Common myeloid progenitor, CD34-positive (primary cell): ENCODE measurements around the gene ZMYND19.
A peak's percentile ranks its signal among the peaks of the same experiment; 100 is the strongest.
"Not testable (repeated sequence)": the region's sequence is repeated elsewhere in the genome, so short reads cannot be mapped to it uniquely, and the experiment has no call there.

Source experiments
- CTCF ChIA-PET: fragments of 350-600 bp; sonication (Branson Sonifier 250); formaldehyde crosslinking; loops from one replicate; lab custom pipeline; 2021; ENCODE audit warnings: antibody characterized with exemption; lab: Charles Lee
- POLR2A ChIA-PET: fragments of 350-600 bp; sonication (Branson Sonifier 250); formaldehyde crosslinking; loops from one replicate; lab custom pipeline; 2021; ENCODE audit warnings: antibody characterized with exemption; lab: Charles Lee
- DNase-seq, 3 donors: peaks; one replicate each; pipeline versions ENCODE4 v3.0.0 to v3.0.0-alpha.2; 2013
- H3K27ac ChIP-seq, 2 experiments: 1 replicate in 1 of 2; 2 replicates in 1 of 2; pipeline ENCODE4 v1.7.0; 2013; ENCODE audit warnings: inconsistent platforms in 2 of 2, low read length in 2 of 2, mild to moderate bottlenecking in 2 of 2, low read depth in 1 of 2, moderate library complexity in 1 of 2; ENCODE audit not compliant: severe bottlenecking in 2 of 2, insufficient read depth in 1 of 2, poor library complexity in 1 of 2
- H3K27me3 ChIP-seq, 5 experiments: replicated peaks in 2 of 5; 1 replicate in 3 of 5; 2 replicates in 2 of 5; pipeline versions ENCODE4 v1.6.1 to v1.7.0; 2013; ENCODE audit warnings: low read length in 4 of 5, mild to moderate bottlenecking in 2 of 5, moderate library complexity in 2 of 5, inconsistent platforms in 1 of 5; ENCODE audit not compliant: insufficient read depth in 5 of 5, control insufficient read depth in 4 of 5
- H3K36me3 ChIP-seq, 4 experiments: 1 replicate in 2 of 4; 2 replicates in 2 of 4; pipeline versions ENCODE4 v1.6.1 to v1.7.0; 2013; ENCODE audit warnings: low read length in 3 of 4, control low read depth in 1 of 4, mild to moderate bottlenecking in 1 of 4; ENCODE audit not compliant: control insufficient read depth in 4 of 4, insufficient read depth in 4 of 4
- H3K4me1 ChIP-seq, 4 experiments: 1 replicate in 3 of 4; 2 replicates in 1 of 4; pipeline versions ENCODE4 v1.6.1 to v1.7.1; 2013; ENCODE audit warnings: low read length in 3 of 4, mild to moderate bottlenecking in 3 of 4, control low read depth in 1 of 4, inconsistent platforms in 1 of 4, moderate library complexity in 1 of 4; ENCODE audit not compliant: control insufficient read depth in 4 of 4, insufficient read depth in 4 of 4; ENCODE audit errors: control extremely low read depth in 1 of 4
- H3K4me3 ChIP-seq, 7 experiments: 1 replicate in 4 of 7; 2 replicates in 3 of 7; pipeline versions ENCODE4 v1.5.1 to v1.7.0; 2013; ENCODE audit warnings: mild to moderate bottlenecking in 7 of 7, low read length in 6 of 7, moderate library complexity in 6 of 7, inconsistent platforms in 2 of 7, low read depth in 2 of 7, control low read depth in 1 of 7; ENCODE audit not compliant: insufficient read depth in 4 of 7, control insufficient read depth in 1 of 7; ENCODE audit errors: extremely low read depth in 1 of 7
- H3K9me3 ChIP-seq, 5 experiments: 1 replicate in 4 of 5; 2 replicates in 1 of 5; pipeline versions ENCODE4 v1.6.1 to v1.7.1; 2013; ENCODE audit warnings: low read length in 4 of 5, mild to moderate bottlenecking in 2 of 5, inconsistent platforms in 1 of 5, low read depth in 1 of 5, moderate library complexity in 1 of 5; ENCODE audit not compliant: control insufficient read depth in 4 of 5, insufficient read depth in 2 of 5; ENCODE audit errors: control extremely low read depth in 1 of 5
- WGBS: methylation state at CpG from one replicate; pipeline ENCODE4 v1.1.5; 2013; ENCODE audit not compliant: insufficient coverage; 5-methylcytosine and 5-hydroxymethylcytosine counted together

ZMYND19 gene

DNA sequence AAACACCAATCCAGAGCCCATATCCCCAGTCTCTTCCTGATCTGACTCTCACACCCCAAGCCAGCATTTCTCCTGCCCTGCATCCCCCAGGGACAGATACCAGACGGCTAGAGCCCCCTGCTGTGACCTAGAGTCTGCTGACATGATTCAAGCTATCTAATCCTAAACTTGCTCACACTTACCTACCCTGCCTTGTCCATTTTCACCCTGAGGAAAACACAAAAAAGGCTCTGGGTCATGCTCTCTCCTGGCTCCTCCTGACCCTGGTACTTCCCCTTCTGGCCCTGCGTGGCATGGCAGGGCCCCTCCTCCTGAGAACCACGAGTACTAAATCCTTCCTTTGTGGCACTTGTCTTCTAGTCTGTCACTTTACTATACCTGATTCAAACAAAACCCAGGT is 12.3 kb upstream of the ZMYND19 start:
- H3K9me3 ChIP-seq = no peaks in the 10 kb centered on the region
- no peaks in the 10 kb centered on the region for H3K27me3 ChIP-seq
- H3K4me1 ChIP-seq = peaks cover 3 to 40% (median 35%) of the 10 kb centered on the region in 4 experiments
- H3K27ac ChIP-seq = no peak overlapping the region
- ChIA-PET POLR2A (no interaction called here), CTCF (interaction anchor here (1.1 to 1.5 kb wide), 6 partner anchors 8 to 21 kb away, joined by 3 to 9 read pairs (median 6); partner anchors contain the start of gene ZMYND19)
- WGBS = 17% methylated on average over 1 of the region's 3 CpGs
- H3K36me3 ChIP-seq = no peaks in the 10 kb centered on the region
- peak; percentile 31 to 57 (median 54) for DNase-seq
- peak overlapping the region in 1 of 7 experiments; percentile 12 for H3K4me3 ChIP-seq

- peaks cover 2 to 18% (median 15%) of the 10 kb centered on the region in 4 experiments for H3K4me1 ChIP-seq
- no peaks in the 10 kb centered on the region for H3K27me3 ChIP-seq
- H3K27ac ChIP-seq = no peak overlapping the region
- H3K4me3 ChIP-seq = no peak overlapping the region
- 94% methylated on average over 7 of the region's 8 CpGs for WGBS
- H3K9me3 ChIP-seq = no peaks in the 10 kb centered on the region
- POLR2A ChIA-PET = no interaction called here
- no peaks in the 10 kb centered on the region for H3K36me3 ChIP-seq
- CTCF ChIA-PET = no interaction called here
- DNase-seq = no peak
Measured at GRCh38 chr9:137598943-137599342, 8.6 kb upstream of the ZMYND19 start.

DNA sequence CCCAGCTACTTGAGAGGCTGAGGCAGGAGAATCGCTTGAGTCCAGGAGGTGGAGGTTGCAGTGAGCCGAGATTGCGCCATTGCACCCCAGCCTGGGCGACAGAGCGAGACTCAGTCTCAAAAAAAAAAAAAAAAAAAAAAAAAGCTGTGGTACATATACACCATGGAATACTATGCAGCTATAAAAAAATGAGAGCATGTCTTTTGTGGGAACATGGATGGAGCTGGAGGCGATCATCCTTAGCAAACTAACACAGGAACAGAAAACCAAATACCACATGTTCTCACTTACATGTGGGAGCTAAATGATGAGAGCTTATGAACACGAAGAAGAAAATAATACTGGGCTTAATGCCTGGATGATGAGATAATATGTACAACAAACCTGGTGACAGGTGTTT is 6.3 kb upstream of the ZMYND19 start:
- H3K9me3 ChIP-seq, POLR2A ChIA-PET, DNase-seq, H3K36me3 ChIP-seq, H3K27me3 ChIP-seq, H3K27ac ChIP-seq, H3K4me3 ChIP-seq: not testable (repeated sequence)
- no CpG with 5 or more reads among the region's 7 CpGs for WGBS
- peaks cover under 1 to 12% (median 3%) of the 10 kb centered on the region in 4 experiments for H3K4me1 ChIP-seq
- CTCF ChIA-PET = interaction anchor here (0.6 to 0.9 kb wide), 2 partner anchors 14 to 20 kb away, joined by 3 to 4 read pairs; no protein-coding TSS in a partner anchor

- CTCF ChIA-PET = interaction anchor here (0.9 to 1.3 kb wide), 3 partner anchors 10 to 49 kb away, joined by 3 to 7 read pairs (median 4); no protein-coding TSS in a partner anchor
- H3K9me3 ChIP-seq = no peaks in the 10 kb centered on the region
- WGBS = 95% methylated on average over 10 of the region's 12 CpGs
Measured at GRCh38 chr9:137593176-137593575, 2.9 kb upstream of the ZMYND19 start.

DNA sequence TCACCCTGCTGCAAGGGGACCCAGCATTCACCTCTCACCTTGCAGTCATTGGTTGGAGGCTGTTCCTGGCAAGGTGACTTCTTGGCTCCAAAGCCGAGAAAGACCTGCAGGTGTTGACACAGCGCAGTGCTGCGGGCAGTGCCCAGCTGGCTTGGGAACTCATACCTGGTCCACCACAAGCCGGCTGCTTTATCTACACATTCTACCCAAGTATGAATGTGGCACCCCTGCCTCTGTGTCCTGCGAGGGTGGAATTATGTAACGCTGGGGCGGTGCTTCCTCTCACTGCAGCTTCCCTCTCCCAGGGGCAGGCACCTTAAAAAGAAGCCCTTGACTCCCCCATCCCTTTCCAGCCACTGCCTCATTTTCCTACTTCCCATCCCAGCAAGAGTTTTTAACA is 2.5 kb upstream of the ZMYND19 start:
- whole genome bisulfite sequencing = 82% methylated on average over 5 of the region's 7 CpGs
- POLR2A ChIA-PET = interaction anchor here (0.6 kb wide), 1 partner anchor 172 kb away, joined by 5 read pairs; no protein-coding TSS in a partner anchor

More at GRCh38 chr9:137593176-137593575, 2.9 kb upstream of the ZMYND19 start:
- Histone ChIP-seq H3K27me3 (no peaks in the 10 kb centered on the region), H3K27ac (no peak overlapping the region), H3K4me1 (peaks cover 3 to 28% (median 20%) of the 10 kb centered on the region in 4 experiments), H3K36me3 (peaks cover 0 to 9% (median under 1%) of the 10 kb centered on the region in 4 experiments), H3K4me3 (no peak overlapping the region)
- DNase-seq = no peak
- POLR2A ChIA-PET = no interaction called here

DNA sequence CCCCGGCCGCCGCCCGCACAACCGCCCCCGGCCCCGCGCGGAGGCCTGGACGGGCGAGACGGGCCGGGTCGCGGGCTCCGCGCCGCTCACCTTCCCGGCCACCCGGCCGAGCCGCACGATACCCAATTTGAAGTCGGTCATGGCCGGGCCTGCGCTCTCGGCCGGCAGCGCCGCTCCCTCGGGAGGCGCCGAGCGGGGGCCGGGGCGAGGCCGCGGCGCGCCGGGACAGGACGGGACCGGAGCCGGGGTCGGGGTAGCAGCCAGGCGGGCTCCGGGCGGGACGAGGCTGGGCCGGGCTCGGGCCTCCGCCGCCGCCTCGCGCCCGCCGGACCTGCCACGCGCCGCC is 216 bp downstream of the ZMYND19 start:
- ChIA-PET POLR2A (no interaction called here), CTCF (interaction anchor here (1.9 to 2.9 kb wide), 2 partner anchors 13 to 105 kb away, joined by 4 to 9 read pairs; no protein-coding TSS in a partner anchor)
- H3K27ac ChIP-seq = no peak overlapping the region
- DNase-seq = no peak
- WGBS = 0% methylated on average over 24 of the region's 61 CpGs
- H3K27me3 ChIP-seq = no peaks in the 10 kb centered on the region
- peaks cover 3 to 28% (median 20%) of the 10 kb centered on the region in 4 experiments for H3K4me1 ChIP-seq
- H3K9me3 ChIP-seq = no peaks in the 10 kb centered on the region
- peaks cover 0 to 37% (median 21%) of the 10 kb centered on the region in 4 experiments for H3K36me3 ChIP-seq
- peak overlapping the region in 6 of 7 experiments; percentile 36 to 86 (median 72) for H3K4me3 ChIP-seq

More for the DNA sequence above, 2.5 kb upstream of the ZMYND19 start:
- peaks cover 3 to 28% (median 20%) of the 10 kb centered on the region in 4 experiments for H3K4me1 ChIP-seq
- H3K36me3 ChIP-seq = peaks cover 0 to 13% (median 5%) of the 10 kb centered on the region in 4 experiments
- no peaks in the 10 kb centered on the region for H3K27me3 ChIP-seq
- no peaks in the 10 kb centered on the region for H3K9me3 ChIP-seq
- CTCF ChIA-PET = interaction anchor here (0.9 to 2.9 kb wide), 4 partner anchors 10 to 49 kb away, joined by 3 to 9 read pairs (median 4); no protein-coding TSS in a partner anchor
- DNase-seq = no peak
- no peak overlapping the region for H3K27ac ChIP-seq
- no peak overlapping the region for H3K4me3 ChIP-seq

DNA sequence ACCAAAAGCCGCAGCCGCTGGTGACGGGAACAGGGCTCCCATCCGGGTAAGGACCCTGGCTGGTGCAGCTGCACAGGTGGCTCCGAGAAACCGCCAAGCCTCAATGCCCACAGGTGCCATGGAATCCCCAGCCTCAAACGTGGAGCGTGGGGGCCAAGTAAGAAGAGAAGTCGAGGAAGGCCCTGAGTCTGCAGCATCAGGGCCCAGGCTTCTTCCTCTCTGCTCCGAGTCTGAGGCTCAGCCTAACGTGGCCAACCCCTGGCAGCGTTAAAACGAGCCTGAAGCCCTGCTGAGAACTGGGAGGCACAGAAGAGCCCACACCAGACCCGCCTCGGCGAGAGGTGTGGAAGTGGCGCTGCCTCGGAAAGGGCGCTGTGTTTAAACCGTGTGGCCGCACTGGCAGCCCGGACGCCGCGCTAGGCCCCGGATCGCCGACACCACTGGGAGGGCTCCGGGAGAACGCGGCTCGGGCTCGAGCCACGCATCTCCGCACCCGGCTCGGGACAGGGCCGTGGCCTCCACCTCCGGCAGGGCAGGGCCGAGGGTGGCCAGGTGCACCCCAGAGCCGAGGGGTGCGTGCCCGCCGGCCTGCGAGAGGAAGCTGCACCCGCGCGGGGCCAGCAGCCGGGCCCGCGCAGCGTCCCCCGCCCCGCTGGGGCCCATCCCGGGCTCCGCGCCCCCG is 730 bp downstream of the ZMYND19 start:
- ChIA-PET CTCF (interaction anchor here (0.8 to 1.7 kb wide), 5 partner anchors 10 to 40 kb away, joined by 3 to 7 read pairs (median 6); no protein-coding TSS in a partner anchor), POLR2A (no interaction called here)
- DNase-seq = peak in 2 of 3 donors; percentile 27 to 33
- no peaks in the 10 kb centered on the region for H3K27me3 ChIP-seq
- H3K4me3 ChIP-seq = peak overlapping the region; percentile 39 to 86 (median 72)
- no peak overlapping the region for H3K27ac ChIP-seq
- H3K9me3 ChIP-seq = no peaks in the 10 kb centered on the region
- H3K36me3 ChIP-seq = peaks cover 0 to 40% (median 22%) of the 10 kb centered on the region in 4 experiments
- H3K4me1 ChIP-seq = peaks cover 3 to 28% (median 20%) of the 10 kb centered on the region in 4 experiments
- 15% methylated on average over 39 of the region's 58 CpGs for WGBS
